Spleen (tissue), 11 donors: ENCODE measurements around the gene CCDC6. TPM values are rescaled to one million over a fixed set of nuclear protein-coding genes. Genes with fewer than 3 reads are reported as not detected.

Source experiments
- DNase-seq: peaks from one replicate; pipeline ENCODE4 v3.0.0-alpha.2; 2020
- H3K27ac ChIP-seq, 8 donors: fragments of 200-600 bp; sonication (generic) in 7 of 8; 1 replicate in 4 of 8; 2 replicates in 4 of 8; pipeline versions ENCODE4 v1.5.0 to v1.8.0; 2016 to 2021; ENCODE audit warnings: inconsistent platforms in 4 of 8, mild to moderate bottlenecking in 4 of 8, moderate library complexity in 1 of 8
- H3K27me3 ChIP-seq, 7 donors: fragments of 200-600 bp; sonication (generic) in 6 of 7; replicated peaks in 1 of 7; 1 replicate in 4 of 7; 2 replicates in 3 of 7; pipeline versions ENCODE4 v1.5.0 to v1.8.0; 2016 to 2021; ENCODE audit warnings: inconsistent platforms in 3 of 7, mild to moderate bottlenecking in 1 of 7
- H3K36me3 ChIP-seq, 6 donors: fragments of 200-600 bp; sonication (generic) in 5 of 6; 1 replicate in 4 of 6; 2 replicates in 2 of 6; pipeline versions ENCODE4 v1.5.0 to v1.8.0; 2016 to 2021; ENCODE audit warnings: inconsistent platforms in 2 of 6
- H3K4me1 ChIP-seq, 6 donors: fragments of 200-600 bp; sonication (generic) in 5 of 6; 1 replicate in 3 of 6; 2 replicates in 3 of 6; pipeline versions ENCODE4 v1.5.0 to v1.8.0; 2016 to 2021; ENCODE audit warnings: inconsistent platforms in 3 of 6
- H3K4me3 ChIP-seq, 8 donors: fragments of 200-600 bp; sonication (generic) in 7 of 8; 1 replicate in 4 of 8; 2 replicates in 4 of 8; pipeline versions ENCODE4 v1.5.0 to v1.8.0; 2016 to 2021; ENCODE audit warnings: inconsistent platforms in 4 of 8, mild to moderate bottlenecking in 4 of 8, moderate library complexity in 2 of 8
- H3K9me3 ChIP-seq, 8 donors: fragments of 200-600 bp; sonication (generic) in 7 of 8; 1 replicate in 4 of 8; 2 replicates in 4 of 8; pipeline versions ENCODE4 v1.5.0 to v1.8.0; 2016 to 2021; ENCODE audit warnings: inconsistent platforms in 4 of 8
- CTCF ChIP-seq, 11 experiments: fragments of 200-600 bp in 7 of 11; fragments of 450-650 bp in 4 of 11; sonication (generic) in 4 of 11; IDR thresholded peaks in 8 of 11; conservative IDR thresholded peaks in 3 of 11; 1 replicate in 7 of 11; 2 replicates in 4 of 11; pipeline versions ENCODE4 v1.4.0 to v1.8.0; 2016 to 2021; ENCODE audit warnings: antibody characterized with exemption in 11 of 11, inconsistent platforms in 4 of 11, mild to moderate bottlenecking in 1 of 11
- POLR2A ChIP-seq, 3 donors: fragments of 450-650 bp; IDR thresholded peaks; one replicate each; pipeline ENCODE4 v1.5.1; 2017; ENCODE audit warnings: antibody characterized with exemption in 3 of 3, mild to moderate bottlenecking in 1 of 3
- POLR2AphosphoS5 ChIP-seq, 3 donors: sonication (generic); formaldehyde crosslinking; IDR thresholded peaks; one replicate each; pipeline ENCODE4 v1.5.1; 2017; ENCODE audit warnings: antibody characterized with exemption in 3 of 3
- intact Hi-C: fragments of 100-400 bp; cut with DNase I; formaldehyde crosslinking; loops from one replicate; pipeline ENCODE4 v1.15.0; 2023; ENCODE audit warnings: low total_unique reads
- polyA plus RNA-seq, 3 donors: library from polyadenylated mRNA; stranded (reverse); fragments of 200-250 nt; gene quantifications; one replicate each; pipeline ENCODE4 v1.2.1, GENCODE V29; 2013
- total RNA-seq, 7 donors: library from RNA; depleted of rRNA in 3 of 7; stranded (reverse); fragments of >200 nt in 3 of 7; fragmentation: NEBNext Ultra II Directional in 4 of 7; extraction: Animal tissue kit (Norgen Biotek cat#: 25700) in 4 of 7; gene quantifications; one replicate each; pipeline versions ENCODE4 v1.1.0 to v1.2.1, GENCODE V29; 2016 to 2021
- donor health status: healthy with polysubstance abuse.
- donor health status: DM: no; HTN: no; CAD: no; lungs with moderate emphysema.
- donor health status: DM: no; HTN: no; CAD: no.
- donor health status: Bipolar disorder and iron deficiency.
- donor health status: healthy.
- donor health status: DM: no; HTN: no; CAD: no.
- donor health status: DM: yes; HTN: yes; CAD: no.

CCDC6 gene
- total and polyA plus RNA-seq, 10 donors = 8.7 to 55.1 (median 37.6) TPM

GRCh38 chr10:59741048-59741447, 165.3 kb downstream of the CCDC6 start:
- no peak for TF ChIP-seq CTCF (IDR thresholded peaks at IDR 0.05 in 8 of 11, conservative IDR thresholded peaks at IDR 0.05 in 3 of 11)
- TF ChIP-seq POLR2AphosphoS5 (IDR thresholded peaks at IDR 0.05) = no peak
- TF ChIP-seq POLR2A (IDR thresholded peaks at IDR 0.05) = no peak
- no peaks in the 10 kb centered on the region for H3K4me1 ChIP-seq
- no peak overlapping the region for H3K27ac ChIP-seq
- H3K9me3 ChIP-seq = peaks cover 0 to 10% (median 4%) of the 10 kb centered on the region in 8 donors
- no peak overlapping the region for H3K4me3 ChIP-seq
- no peaks in the 10 kb centered on the region for H3K27me3 ChIP-seq
- intact Hi-C loops = no loop called here
- H3K36me3 ChIP-seq = no peaks in the 10 kb centered on the region
- no peak for DNase-seq

Other genes with a start within 250 kb of the CCDC6 start
- gene SLC16A9, start 196.7 kb downstream of the CCDC6 start, total RNA-seq = 10 to 100 TPM; 15.7 to 58.9 (median 32.3) TPM
- 10 to 100 TPM in 1 of 3 donors, 1 to 10 TPM in 2; 2.1 to 13.5 (median 4.3) TPM for gene SLC16A9, start 196.7 kb downstream of the CCDC6 start, polyA plus RNA-seq
- gene MRLN, start 153.1 kb downstream of the CCDC6 start, total RNA-seq = not detected
- not detected for gene MRLN, start 153.1 kb downstream of the CCDC6 start, polyA plus RNA-seq